ENCODE measurements around the gene SORCS2.

SORCS2 gene

GRCh38 chr4:7719354-7720174 is 527.2 kb downstream of the SORCS2 start:
- DNase-seq, result peak; percentile 42

GRCh38 chr4:7721984-7722551 is 529.7 kb downstream of the SORCS2 start:
- peak; percentile 17 for DNase-seq

GRCh38 chr4:7722766-7723387 is 530.5 kb downstream of the SORCS2 start:
- peak; percentile 13 for DNase-seq

GRCh38 chr4:7723625-7724024 is 531.3 kb downstream of the SORCS2 start:
- no peak for DNase-seq

- DNase-seq, result peak; percentile 44
These were observed 533.6 kb downstream of the SORCS2 start for GRCh38 chr4:7725951-7726350.

GRCh38 chr4:7726665-7727413 is 534.5 kb downstream of the SORCS2 start:
- DNase-seq, result no peak

GRCh38 chr4:7727749-7728148 is 535.4 kb downstream of the SORCS2 start:
- no peak for DNase-seq

- no peak for DNase-seq
These were observed 539.1 kb downstream of the SORCS2 start for GRCh38 chr4:7731437-7731836.

- DNase-seq, result no peak
These were observed 539.9 kb downstream of the SORCS2 start for GRCh38 chr4:7732263-7732662.

- DNase-seq, result no peak
These were observed 540.9 kb downstream of the SORCS2 start for GRCh38 chr4:7733201-7733600.

- DNase-seq, result no peak
These were observed 541.7 kb downstream of the SORCS2 start for GRCh38 chr4:7733801-7734650.

- DNase-seq, result no peak
These were observed 542.4 kb downstream of the SORCS2 start for GRCh38 chr4:7734651-7735260.

GRCh38 chr4:7735395-7735794 is 543.1 kb downstream of the SORCS2 start:
- DNase-seq, result no peak

GRCh38 chr4:7735961-7736360 is 543.6 kb downstream of the SORCS2 start:
- no peak for DNase-seq

GRCh38 chr4:7736436-7737267 is 544.3 kb downstream of the SORCS2 start:
- no peak for DNase-seq

- no peak for DNase-seq
These were observed 544.9 kb downstream of the SORCS2 start for GRCh38 chr4:7737268-7737645.

GRCh38 chr4:7737752-7738457 is 545.6 kb downstream of the SORCS2 start:
- no peak for DNase-seq

GRCh38 chr4:7738458-7739076 is 546.2 kb downstream of the SORCS2 start:
- no peak for DNase-seq

- DNase-seq, result no peak
These were observed 547.0 kb downstream of the SORCS2 start for GRCh38 chr4:7739077-7739917.
